Stimulated activated CD8-positive, alpha-beta memory T cell treated with anti-CD3 and anti-CD28 coated beads, Interleukin-15, amount 100 ng/mL, for 4 hours (primary cell): ENCODE results near the gene YBX2.

ENCODE experiments used
- DNase-seq, 2 donors: peaks; one replicate each; pipeline ENCODE4 v3.0.0-alpha.2; 2020; ENCODE audit warnings: low read depth in 2 of 2

YBX2 gene

GRCh38 chr17:7322520-7323194 is 28.2 kb upstream of the YBX2 start:
- no peak for DNase-seq

- DNase-seq = no peak
These were observed 27.0 kb upstream of the YBX2 start for GRCh38 chr17:7321466-7321865.

GRCh38 chr17:7318121-7318860 is 23.9 kb upstream of the YBX2 start:
- DNase-seq = no peak

- DNase-seq = no peak
These were observed 22.8 kb upstream of the YBX2 start for GRCh38 chr17:7317161-7317803.

- no peak for DNase-seq
These were observed 21.3 kb upstream of the YBX2 start for GRCh38 chr17:7315570-7316235.

- peak; percentile 83 for DNase-seq
These were observed 20.5 kb upstream of the YBX2 start, which contains the start of gene GPS2 for GRCh38 chr17:7314719-7315569. Gene GPS2, minus strand, starts transcription at chr17:7315360. Its CDS starts 308 bp downstream, at chr17:7315052.

- DNase-seq = no peak
These were observed 19.7 kb upstream of the YBX2 start for GRCh38 chr17:7313890-7314718.

- DNase-seq = no peak
These were observed 18.9 kb upstream of the YBX2 start for GRCh38 chr17:7313088-7313889.

- no peak for DNase-seq
These were observed 18.1 kb upstream of the YBX2 start for GRCh38 chr17:7312432-7313087.

- no peak for DNase-seq
These were observed 16.8 kb upstream of the YBX2 start for GRCh38 chr17:7311110-7311705.

GRCh38 chr17:7309628-7310027 is 15.2 kb upstream of the YBX2 start:
- DNase-seq = no peak

GRCh38 chr17:7308625-7309433 is 14.4 kb upstream of the YBX2 start:
- DNase-seq = peak; percentile 76 to 88

GRCh38 chr17:7307686-7308624 is 13.5 kb upstream of the YBX2 start:
- no peak for DNase-seq

GRCh38 chr17:7306911-7307685 is 12.7 kb upstream of the YBX2 start, which contains the start of gene EIF5A:
Gene EIF5A, plus strand, starts transcription at chr17:7307628. Its CDS starts 2,008 bp downstream, at chr17:7309636.
- DNase-seq = peak; percentile 100

GRCh38 chr17:7304179-7304578 is 9.7 kb upstream of the YBX2 start:
- no peak for DNase-seq
